ENCODE data around the gene DUSP28. TPM values are rescaled to one million over a fixed set of nuclear protein-coding genes. Genes with fewer than 3 reads are reported as not detected.

The DUSP28 gene
- total and polyA plus RNA-seq, 2 of the 13 experiments (the other 11 are each of a cell fraction or from before 2014, with no cell fraction given): 5.2 to 8.6 TPM

GRCh38 chr2:240557101-240557751 is 2.9 kb upstream of the DUSP28 start:
- H3K9me3 ChIP-seq (ENCODE audit: low read length): no peaks in the 10 kb centered on the region
- POLR2A ChIA-PET: interaction anchor here (1.0 to 2.7 kb wide), 3 partner anchors 9 to 29 kb away, joined by 3 to 12 read pairs (median 5); partner anchors contain the start of gene CAPN10
- CTCF ChIA-PET (ENCODE audit: low intra/inter-chr PET ratio, low total read pairs): no interaction called here
- H3K79me2 ChIP-seq (ENCODE audit: insufficient read depth, low read length): peaks cover 30% of the 10 kb centered on the region
- no peak overlapping the region for H3K4me3 ChIP-seq (replicated peaks in 1 of 3; ENCODE audit: insufficient read depth in 1 of 3, low read depth in 2 of 3, low read length in 3 of 3)
- FAIRE-seq: no peak
- peaks cover 15 to 28% of the 10 kb centered on the region in 2 experiments for H3K36me3 ChIP-seq (replicated peaks in 1 of 2; ENCODE audit: control insufficient read depth in 1 of 2, insufficient read depth in 2 of 2, low read length in 2 of 2)
- no TSS peak for BruUV-seq (replicated peaks)
- H3K4me1 ChIP-seq (ENCODE audit: insufficient read depth, low read length): peaks cover 42% of the 10 kb centered on the region
- DNase-seq (ENCODE audit: low spot score): no peak
- no peak for ATAC-seq
- peak overlapping the region; percentile 29 for H3K27ac ChIP-seq (ENCODE audit: extremely low read length, insufficient read depth, low read length)
- intact Hi-C loops (cut with micrococcal nuclease; ENCODE audit: unreplicated experiment): no loop called here
- 99% methylated on average over 41 of the region's 51 CpGs for WGBS (ENCODE audit: low lambda C conversion rate)
- TF ChIP-seq ZNF501 (CRISPR knock-in tag; IDR thresholded peaks at IDR 0.05): 0 out of 2 replicates have a peak, but pooled peaks have one; percentile 28
- no peak for TF ChIP-seq LBX2 (CRISPR knock-in tag; IDR thresholded peaks at IDR 0.05; ENCODE audit: borderline replicate concordance)
- TF ChIP-seq ZNF687 (CRISPR knock-in tag; IDR thresholded peaks at IDR 0.05): peak; percentile 38; the same call in 1 of the 2 replicates
- TF ChIP-seq RBFOX2 (IDR thresholded peaks at IDR 0.05; ENCODE audit: low read depth, low read length): 0 out of 2 replicates have a peak, but pooled peaks have one; percentile 54
- TF ChIP-seq SETDB1 (CRISPR knock-in tag; IDR thresholded peaks at IDR 0.05; ENCODE audit: borderline replicate concordance): no peak
- in situ Hi-C loops (cut with HindIII; ENCODE audit: extremely low pct_ligation_motif_present, low pct_unique_long_range_greater_than_20kb): loop anchor here (25.0 kb wide), 1 partner anchor 655 kb away; no protein-coding TSS in a partner anchor
- no peaks in the 10 kb centered on the region for H3K27me3 ChIP-seq (ENCODE audit: control insufficient read depth in 1 of 2, insufficient read depth in 2 of 2, low read length in 2 of 2)
- no peak overlapping the region for H3K9ac ChIP-seq (ENCODE audit: insufficient read depth, low read depth, low read length)
- H3K4me2 ChIP-seq (ENCODE audit: low read depth, low read length): no peak overlapping the region
- no peak overlapping the region for H2AFZ ChIP-seq (ENCODE audit: low read length)
- H4K20me1 ChIP-seq (ENCODE audit: insufficient read depth, low read length): no peaks in the 10 kb centered on the region
